NCI-H146 (cell line): ENCODE results near the gene HACD3.

Experiments used
- DNase-seq: peaks from one replicate; lab custom pipeline; 2025; lab: John Stamatoyannopoulos, UW

Gene HACD3

GRCh38 chr15:65530318-65531111 is at the start of gene HACD3:
Gene HACD3 (plus strand): TSS chr15:65530463. CDS start chr15:65530632, 169 bp downstream.
- peak; percentile 82 for DNase-seq

- DNase-seq = no peak
Observed at GRCh38 chr15:65484876-65485275, 45.4 kb upstream of the HACD3 start.

- no peak for DNase-seq
Observed at GRCh38 chr15:65494076-65494475, 36.2 kb upstream of the HACD3 start.

GRCh38 chr15:65509321-65509720 is 20.9 kb upstream of the HACD3 start:
- no peak for DNase-seq

GRCh38 chr15:65512189-65512588 is 18.1 kb upstream of the HACD3 start:
- DNase-seq = no peak

- no peak for DNase-seq
Observed at GRCh38 chr15:65512807-65513416, 17.4 kb upstream of the HACD3 start.

- DNase-seq = peak; percentile 86
Observed at GRCh38 chr15:65516997-65517865, 13.0 kb upstream of the HACD3 start, which contains the start of gene DPP8. Gene DPP8 (minus strand): TSS chr15:65517689. CDS start chr15:65512553, 5,136 bp downstream.

- DNase-seq = no peak
Observed at GRCh38 chr15:65517866-65518207, 12.4 kb upstream of the HACD3 start.

- no peak for DNase-seq
Observed at GRCh38 chr15:65518633-65519285, 11.5 kb upstream of the HACD3 start.

- DNase-seq = no peak
Observed at GRCh38 chr15:65521350-65521749, 8.9 kb upstream of the HACD3 start.

GRCh38 chr15:65524226-65524625 is 6.0 kb upstream of the HACD3 start:
- no peak for DNase-seq

- no peak for DNase-seq
Observed at GRCh38 chr15:65525622-65526021, 4.6 kb upstream of the HACD3 start.

GRCh38 chr15:65528461-65529060 is 1.7 kb upstream of the HACD3 start:
- DNase-seq = no peak

- DNase-seq = peak; percentile 8
Observed at GRCh38 chr15:65529762-65530317, 423 bp upstream of the HACD3 start.

GRCh38 chr15:65532738-65533051 is 2.4 kb downstream of the HACD3 start:
- no peak for DNase-seq

GRCh38 chr15:65533057-65533756 is 2.9 kb downstream of the HACD3 start:
- DNase-seq = no peak

- no peak for DNase-seq
Observed at GRCh38 chr15:65535192-65535591, 4.9 kb downstream of the HACD3 start.

- no peak for DNase-seq
Observed at GRCh38 chr15:65540314-65540713, 10.1 kb downstream of the HACD3 start.

GRCh38 chr15:65541231-65541820 is 11.1 kb downstream of the HACD3 start:
- no peak for DNase-seq

GRCh38 chr15:65547841-65548240 is 17.6 kb downstream of the HACD3 start:
- DNase-seq = no peak
